HG02884 (cell line): Measurements from ENCODE around the gene NFIA.

ENCODE experiments used
- ATAC-seq: cut with Tn5 transposase; IDR thresholded peaks from one replicate; pipeline ENCODE4 v1.9.1; 2021; ENCODE audit warnings: mild to moderate bottlenecking, moderate library complexity; ENCODE audit not compliant: unreplicated experiment

NFIA gene

GRCh38 chr1:61083013-61083806 lies 849 bp downstream of the NFIA start:
- no peak for ATAC-seq

- no peak for ATAC-seq
Measured at GRCh38 chr1:61083807-61084440, 1.6 kb downstream of the NFIA start.

GRCh38 chr1:61084491-61085031 lies 2.2 kb downstream of the NFIA start:
- ATAC-seq: no peak

- ATAC-seq: no peak
Measured at GRCh38 chr1:61085206-61085982, 3.0 kb downstream of the NFIA start.

GRCh38 chr1:61085983-61086644 lies 3.8 kb downstream of the NFIA start:
- no peak for ATAC-seq

GRCh38 chr1:61087571-61087970 lies 5.2 kb downstream of the NFIA start:
- ATAC-seq: no peak

GRCh38 chr1:61088163-61088974 lies 6.0 kb downstream of the NFIA start:
- ATAC-seq: no peak

GRCh38 chr1:61089338-61089737 lies 7.0 kb downstream of the NFIA start:
- no peak for ATAC-seq

GRCh38 chr1:61089741-61090140 lies 7.4 kb downstream of the NFIA start:
- ATAC-seq: no peak

GRCh38 chr1:61090546-61091202 lies 8.3 kb downstream of the NFIA start:
- ATAC-seq: no peak

GRCh38 chr1:61091455-61091854 lies 9.1 kb downstream of the NFIA start:
- no peak for ATAC-seq

- no peak for ATAC-seq
Measured at GRCh38 chr1:61092642-61093041, 10.3 kb downstream of the NFIA start.

- ATAC-seq: no peak
Measured at GRCh38 chr1:61093525-61094137, 11.3 kb downstream of the NFIA start.

- ATAC-seq: no peak
Measured at GRCh38 chr1:61094677-61095469, 12.5 kb downstream of the NFIA start.

- no peak for ATAC-seq
Measured at GRCh38 chr1:61095470-61095812, 13.1 kb downstream of the NFIA start.

- no peak for ATAC-seq
Measured at GRCh38 chr1:61097317-61097716, 15.0 kb downstream of the NFIA start.

- no peak for ATAC-seq
Measured at GRCh38 chr1:61097722-61098121, 15.4 kb downstream of the NFIA start.

- no peak for ATAC-seq
Measured at GRCh38 chr1:61098333-61098732, 16.0 kb downstream of the NFIA start.
